Daoy (cell line): ENCODE results near the gene COMMD7. TPM values are rescaled to one million over a fixed set of nuclear protein-coding genes. Genes with fewer than 3 reads are reported as not detected.
"Not testable (repeated sequence)": the region's sequence is repeated elsewhere in the genome, so short reads cannot be mapped to it uniquely, and the experiment has no call there.

Experiments
- DNase-seq: peaks from one replicate; pipeline ENCODE4 v3.0.0-alpha.2; 2015; ENCODE audit warnings: low read depth
- total RNA-seq: library from RNA; depleted of rRNA; stranded (reverse); fragments of >200 nt; shearing (Covaris generic); gene quantifications from 2 replicates; pipeline ENCODE4 v1.2.3, GENCODE V29; 2014

Gene COMMD7
- total RNA-seq, 1 experiment from 2014 or later, result 36.1 TPM

DNA sequence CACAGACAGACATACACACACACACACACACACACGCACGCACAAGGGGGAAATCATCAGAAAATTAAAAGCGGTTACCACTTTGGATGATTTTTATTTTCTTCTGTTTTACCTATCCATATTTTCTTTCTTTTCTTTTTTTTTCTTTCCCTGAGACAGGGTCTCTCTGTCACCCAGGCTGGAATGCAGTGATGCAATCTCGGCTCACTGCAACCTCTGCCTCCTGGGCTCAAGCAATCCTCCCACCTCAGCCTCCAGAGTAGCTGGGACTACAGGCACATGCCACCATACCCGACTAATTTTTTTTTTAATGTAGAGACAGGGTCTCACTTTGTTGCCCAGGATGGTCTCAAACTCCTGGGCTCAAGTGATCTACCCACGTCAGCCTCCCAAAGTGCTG, 14.8 kb downstream of the COMMD7 start:
- DNase-seq, result not testable (repeated sequence)

DNA sequence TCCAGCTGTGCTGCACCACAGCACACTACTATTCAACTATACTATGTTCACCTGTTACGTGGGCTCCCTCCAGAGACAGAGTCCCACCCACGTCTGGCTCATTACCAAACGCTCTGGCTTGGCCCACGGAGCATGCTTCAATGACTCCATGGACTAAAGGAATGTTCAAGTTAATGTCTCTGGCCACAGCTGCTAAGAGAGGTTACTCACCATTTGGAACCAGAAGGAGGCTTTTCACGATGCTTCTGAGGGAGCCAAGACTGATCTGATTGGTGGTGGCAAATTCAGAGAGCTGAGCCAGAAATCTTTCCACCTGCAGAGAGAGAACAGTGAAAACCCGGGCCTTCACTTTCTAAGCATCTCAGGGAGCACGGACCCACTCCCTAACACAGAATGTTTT, 15.6 kb downstream of the COMMD7 start:
- peak; percentile 51 for DNase-seq

DNA sequence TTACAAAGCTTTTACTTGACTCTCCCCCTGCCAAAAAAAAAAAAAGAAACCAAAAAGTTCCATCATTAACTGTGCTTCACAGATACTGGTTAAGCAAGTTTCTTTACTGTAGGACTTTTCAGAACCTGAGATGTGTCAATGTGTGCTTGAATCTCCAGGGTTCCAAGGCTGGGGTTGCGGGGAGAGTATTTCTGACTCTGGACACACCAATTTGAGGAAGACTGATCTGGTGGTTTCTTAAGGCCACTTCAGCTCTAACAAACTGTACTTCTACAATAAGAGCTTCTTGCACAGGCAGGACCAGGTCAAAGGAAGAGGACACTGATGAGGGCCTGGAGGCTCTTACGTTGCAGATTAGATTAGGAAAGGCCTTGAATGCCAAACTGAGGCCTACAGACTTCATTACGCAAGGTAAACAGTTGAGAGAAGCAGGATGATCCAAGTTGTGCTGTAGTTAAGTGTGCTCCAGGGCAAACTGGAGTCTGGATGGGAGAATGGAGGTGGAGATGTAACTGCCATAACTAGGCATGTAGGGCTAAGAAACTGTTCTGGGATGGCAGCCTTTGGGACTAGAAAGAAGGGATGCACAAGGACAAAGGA, 24.4 kb downstream of the COMMD7 start:
- no peak for DNase-seq

DNA sequence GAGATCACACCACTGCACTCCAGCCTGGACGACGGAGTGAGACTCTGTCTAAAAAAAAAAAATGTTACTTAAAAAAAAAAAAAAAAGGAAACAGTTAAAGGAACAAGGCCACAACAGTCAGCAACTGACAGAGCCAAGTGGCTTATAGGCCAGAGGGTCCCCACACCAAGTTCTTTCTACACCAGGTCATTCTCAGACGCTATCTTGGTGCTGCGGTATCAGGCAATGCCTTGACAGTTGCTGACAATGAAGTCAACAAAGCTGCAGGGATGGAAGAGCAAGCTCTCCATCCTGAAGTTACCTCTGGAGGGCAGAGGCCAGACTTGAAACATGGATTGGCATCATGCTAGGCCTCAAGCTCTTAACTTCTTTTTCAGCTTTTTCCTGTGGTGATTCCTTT, 31.9 kb downstream of the COMMD7 start:
- DNase-seq, result no peak

DNA sequence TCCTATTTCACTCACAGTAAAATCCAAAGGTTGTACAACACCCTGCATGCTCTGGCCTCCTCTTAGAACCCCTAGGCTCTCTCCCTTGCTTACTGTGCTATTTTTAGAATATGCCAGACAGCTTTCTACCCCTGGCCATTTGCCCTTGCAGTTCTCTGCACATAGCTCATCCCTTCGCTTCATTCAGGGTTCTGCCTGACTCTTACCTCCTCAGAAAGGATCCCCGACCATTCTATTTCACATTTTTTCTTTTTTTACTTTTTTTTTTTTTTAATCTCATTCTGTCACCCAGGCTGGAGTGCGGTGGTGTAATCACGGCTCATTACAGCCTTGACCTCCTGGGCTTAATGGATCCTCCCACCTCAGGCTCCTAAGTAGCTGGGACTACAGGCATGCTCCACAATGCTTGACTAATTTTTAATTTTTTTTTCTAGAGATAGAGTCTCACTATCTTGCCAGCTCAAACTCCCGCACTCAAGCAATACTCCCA, 33.6 kb downstream of the COMMD7 start:
- no peak for DNase-seq

DNA sequence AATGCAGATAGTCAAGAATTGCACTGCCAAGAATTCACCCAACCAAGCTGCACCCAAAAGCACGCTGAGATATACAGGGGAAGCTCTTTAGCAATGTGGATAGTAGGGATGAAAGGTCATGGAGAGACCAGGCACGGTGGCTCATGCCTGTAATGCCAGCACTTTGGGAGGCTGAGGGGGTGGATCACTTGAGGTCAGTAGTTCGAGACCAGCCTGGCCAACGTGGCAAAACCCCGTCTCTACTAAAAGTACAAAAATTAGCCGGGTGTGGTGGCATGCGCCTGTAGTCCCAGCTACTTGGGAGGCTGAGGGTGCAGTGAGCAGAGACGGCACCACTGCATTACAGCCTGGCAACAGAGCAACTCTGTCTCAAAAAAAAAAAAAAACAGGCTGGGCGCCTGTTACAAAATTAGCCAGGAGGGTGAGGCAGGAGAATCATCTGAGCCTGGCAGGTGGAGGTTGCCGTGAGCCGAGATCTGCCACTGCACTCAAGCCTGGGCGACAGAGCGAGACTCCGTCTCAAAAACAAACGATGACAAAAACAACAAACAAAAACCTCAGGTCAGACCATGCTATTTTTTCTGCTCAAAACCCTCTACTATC, 34.1 kb downstream of the COMMD7 start:
- DNase-seq, result not testable (repeated sequence)

DNA sequence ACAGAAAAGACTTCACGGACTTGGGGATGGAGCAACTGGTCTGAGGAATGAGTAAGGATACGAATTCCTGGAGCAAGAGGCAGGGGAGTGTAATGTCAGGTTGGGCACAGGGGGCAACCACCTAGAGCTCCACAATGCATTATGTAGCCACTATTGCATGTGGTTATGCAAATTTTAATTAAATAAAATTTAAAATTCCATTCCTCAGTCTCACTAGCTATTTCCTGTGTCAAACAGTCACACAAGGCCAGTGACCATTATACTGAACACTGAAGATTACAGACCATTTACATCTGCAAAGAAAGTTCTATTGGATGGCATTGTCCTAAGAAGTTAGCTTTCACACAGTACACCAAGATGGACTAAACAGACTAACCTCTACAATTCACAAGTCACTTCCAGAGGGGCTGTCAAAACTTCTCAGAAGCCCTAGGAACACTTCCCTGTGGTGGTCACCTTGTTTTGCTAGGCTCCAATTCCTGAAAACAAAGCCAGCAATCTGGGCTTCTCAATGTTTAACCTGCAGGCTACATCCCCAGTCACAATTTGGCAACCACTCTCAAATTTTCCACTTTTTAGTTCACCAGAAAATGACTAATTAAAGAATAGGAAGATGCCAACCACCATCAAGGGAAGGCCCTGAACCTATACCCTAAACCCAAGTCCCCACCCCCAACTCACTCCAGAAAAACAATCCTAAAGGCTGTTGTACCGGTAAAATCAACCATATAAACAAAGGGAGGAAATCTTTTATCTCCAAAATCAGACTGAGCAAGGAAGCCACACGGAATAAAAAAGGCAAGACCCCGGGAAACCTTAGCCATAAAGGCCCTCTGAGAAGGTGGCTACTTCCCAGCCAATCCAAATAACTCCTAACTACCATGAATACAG, 35.3 kb downstream of the COMMD7 start:
- DNase-seq, result peak; percentile 35

DNA sequence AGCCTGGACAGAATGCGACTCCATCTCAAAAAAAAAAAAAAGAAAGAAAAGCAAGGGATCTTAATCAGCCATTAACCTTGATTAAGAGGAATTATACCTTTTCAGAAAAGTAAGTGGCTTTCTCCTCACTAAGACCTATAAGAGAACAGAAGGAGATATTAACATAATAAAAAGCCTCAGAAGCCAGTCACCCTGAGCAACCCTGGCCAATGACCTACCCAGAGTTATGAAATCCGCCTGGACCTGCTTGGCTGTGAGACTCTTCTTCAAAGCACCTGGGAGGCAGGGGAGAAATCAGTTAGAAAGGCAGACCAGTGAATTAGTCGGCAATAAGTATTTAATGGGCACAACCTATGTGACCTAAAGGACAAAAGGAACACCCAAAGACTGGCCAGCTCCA, 36.8 kb downstream of the COMMD7 start:
- no peak for DNase-seq

DNA sequence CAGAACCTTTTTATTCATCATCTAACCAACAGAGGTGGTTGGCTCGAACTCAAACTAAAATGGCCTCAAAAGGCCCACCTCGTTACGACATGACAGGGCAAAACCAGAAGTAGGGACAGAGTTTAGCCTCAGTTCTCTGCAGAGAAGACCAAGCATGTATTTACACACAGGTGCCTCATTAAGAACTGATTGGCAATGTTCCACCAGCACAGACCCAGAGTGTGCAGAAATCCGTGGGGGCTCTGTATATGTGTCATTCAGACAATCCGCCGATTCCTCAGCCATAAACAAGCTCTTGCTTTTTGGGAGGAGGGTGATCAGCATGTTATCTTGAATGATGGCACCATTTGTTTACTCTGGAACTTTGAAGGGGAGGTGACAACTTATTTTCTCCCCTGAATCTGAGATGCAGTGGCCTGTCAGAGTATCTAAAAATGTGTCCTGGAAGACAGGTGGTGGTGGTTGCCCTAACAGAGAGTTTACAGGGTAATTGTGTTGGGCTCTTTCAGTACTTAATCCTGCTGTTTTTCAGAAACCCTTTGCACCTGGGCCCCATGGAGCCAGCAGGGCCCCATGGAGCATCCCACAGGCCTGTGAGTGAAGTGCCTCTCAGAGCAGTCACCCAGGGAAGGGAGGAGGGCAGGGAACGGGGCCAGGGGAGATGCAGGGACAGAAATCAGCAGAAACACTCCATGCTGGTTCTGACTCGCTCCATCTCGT, 40.4 kb downstream of the COMMD7 start:
- no peak for DNase-seq

DNA sequence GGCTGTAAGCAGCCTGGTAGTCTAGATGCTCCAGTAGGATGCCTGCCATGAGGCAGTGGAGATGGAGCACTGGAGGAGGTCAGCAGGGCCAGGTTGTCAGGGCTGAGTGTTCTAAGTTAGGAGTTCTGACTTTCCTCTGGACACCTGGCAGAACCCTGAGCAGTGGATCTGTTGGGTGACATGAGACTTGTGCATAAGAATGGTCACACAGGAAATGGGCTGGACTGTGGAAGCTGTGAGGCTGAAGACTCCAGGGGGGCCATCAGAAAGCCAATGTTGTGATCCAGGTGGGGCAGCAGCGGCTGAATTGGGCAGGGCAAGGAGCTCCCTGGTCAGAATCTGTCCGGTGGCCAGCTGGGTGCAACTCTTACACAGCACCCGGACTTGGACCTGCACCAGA, 45.7 kb downstream of the COMMD7 start:
- no peak for DNase-seq

DNA sequence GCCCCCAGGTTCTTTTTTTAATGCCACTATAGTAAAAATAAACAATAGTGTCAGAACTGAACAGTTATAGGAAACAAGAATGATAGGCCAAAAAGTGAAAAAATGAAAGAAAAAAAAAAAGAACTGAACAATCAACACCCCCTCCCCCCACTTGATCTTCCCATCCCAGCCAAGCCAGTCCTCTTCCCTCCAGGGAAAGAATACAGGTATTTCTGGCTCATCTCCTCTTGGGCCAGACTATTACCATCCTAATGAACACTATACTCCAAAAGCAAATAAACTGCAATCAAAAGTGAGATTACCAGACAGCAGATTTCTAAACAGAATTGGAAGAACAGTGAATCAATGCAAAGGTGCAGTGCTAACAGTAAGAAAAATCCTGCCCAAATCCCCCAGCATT, 48.2 kb downstream of the COMMD7 start:
- no peak for DNase-seq

DNA sequence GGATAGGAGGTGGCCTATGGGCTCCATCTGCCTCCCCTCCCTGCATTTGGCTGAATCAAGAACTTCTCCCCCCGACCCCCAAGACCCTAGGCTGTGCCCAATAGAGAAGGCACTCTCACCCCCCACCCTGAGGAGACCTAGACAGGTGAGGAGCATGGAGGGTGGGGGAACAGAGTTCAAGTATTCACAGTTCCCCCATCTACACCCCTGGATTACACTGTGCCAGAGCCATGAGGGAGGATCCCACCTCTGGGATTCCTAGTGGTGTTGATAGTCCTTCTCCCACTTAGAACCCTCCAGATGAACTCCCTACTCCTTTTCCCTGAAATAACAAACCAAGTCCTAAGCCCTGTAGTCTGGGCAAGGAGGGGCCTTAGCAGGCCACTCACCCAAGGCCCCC, 54.3 kb downstream of the COMMD7 start:
- DNase-seq, result not testable (repeated sequence)

DNA sequence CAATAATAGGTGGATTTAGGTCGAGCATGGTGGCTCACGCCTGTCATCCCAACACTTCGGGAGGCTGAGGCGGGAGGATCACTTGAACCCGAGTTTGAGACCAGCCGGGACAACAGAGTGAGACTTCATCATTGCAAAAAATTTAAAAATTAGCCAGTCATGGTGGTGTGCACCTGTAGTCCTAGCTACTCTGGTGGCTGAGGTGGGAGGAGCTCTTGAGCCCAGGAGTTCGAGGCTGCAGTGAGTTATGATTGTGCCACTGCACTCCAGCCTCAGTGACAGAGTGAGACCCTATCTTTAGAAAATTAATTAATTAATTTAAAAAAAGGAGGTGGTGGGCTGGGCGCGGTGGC, 56.1 kb downstream of the COMMD7 start:
- no peak for DNase-seq

DNA sequence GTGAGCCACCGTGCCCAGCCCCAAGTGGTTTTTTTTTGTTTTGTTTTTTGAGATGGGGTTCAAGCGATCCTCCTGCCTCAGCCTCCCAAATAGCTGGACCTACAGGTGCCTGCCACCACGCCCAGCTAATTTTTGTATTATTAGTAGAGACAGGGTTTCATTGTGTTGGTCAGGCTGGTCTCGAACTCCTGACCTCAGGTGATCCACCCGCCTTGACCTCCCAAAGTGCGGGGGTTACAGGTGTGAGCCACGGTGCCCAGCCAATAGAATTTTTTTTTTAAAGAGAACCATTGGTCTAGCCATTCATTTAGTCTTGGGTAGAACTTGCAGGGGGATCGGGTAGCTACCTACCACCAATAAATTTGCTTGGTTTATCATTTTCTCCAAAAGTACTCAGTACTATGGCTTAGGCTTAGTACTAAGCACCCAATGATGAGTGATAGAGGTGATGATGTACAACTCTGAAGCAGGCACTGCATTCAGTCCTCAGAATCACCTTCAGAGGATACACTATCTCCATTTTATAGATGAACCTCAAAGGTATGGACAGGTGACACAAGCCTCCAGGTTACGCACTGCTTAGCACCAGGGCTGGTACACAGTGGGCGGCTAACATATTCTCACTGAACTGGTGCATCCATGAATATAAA, 56.6 kb downstream of the COMMD7 start:
- DNase-seq, result no peak

DNA sequence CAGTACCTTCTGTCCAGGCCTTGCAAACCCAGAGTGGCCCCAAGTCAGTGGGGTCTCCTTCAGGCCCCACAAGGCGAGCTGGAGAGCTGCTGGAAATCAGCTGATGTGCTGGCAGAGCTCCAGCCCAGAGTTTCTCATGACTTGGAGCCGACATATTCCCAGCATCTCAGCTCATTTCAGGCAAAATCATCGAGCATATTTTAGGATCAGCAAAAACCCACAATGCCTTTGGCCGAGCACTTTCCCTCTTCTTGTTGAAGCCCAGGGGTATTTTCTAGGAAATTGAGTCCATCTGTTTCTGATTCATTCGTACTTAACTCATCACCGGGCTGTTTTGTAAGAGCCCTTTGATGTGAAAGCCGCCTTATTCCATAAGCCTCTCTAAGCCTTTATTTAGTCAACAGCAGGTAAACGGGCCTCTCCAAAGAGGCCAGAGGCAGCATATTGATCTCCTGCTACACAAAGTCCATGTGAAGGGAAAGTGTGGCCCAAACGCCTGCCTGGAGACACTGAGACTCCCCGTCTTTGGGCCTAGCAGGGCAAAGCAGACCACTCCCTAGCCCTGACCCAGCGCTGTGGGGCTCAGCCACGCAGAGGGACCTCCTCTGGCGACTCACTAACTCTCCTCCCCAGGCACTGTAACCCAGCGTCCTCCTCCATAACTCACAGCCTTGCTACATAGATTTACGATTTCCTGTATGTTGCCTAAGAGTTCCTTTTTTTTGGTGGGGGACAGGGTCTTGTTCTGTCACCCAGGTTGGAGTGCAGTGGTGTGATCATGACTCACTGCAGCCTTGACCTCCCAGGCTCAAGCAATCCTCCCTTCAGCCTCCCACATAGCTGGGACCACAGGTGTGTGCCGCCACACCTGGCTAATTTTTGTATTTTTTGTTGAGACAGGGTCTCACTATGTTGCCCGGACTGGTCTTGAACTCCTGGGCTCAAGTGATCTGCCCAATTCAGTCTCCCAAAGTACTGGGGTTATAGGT, 57.4 kb downstream of the COMMD7 start:
- DNase-seq, result peak; percentile 24

DNA sequence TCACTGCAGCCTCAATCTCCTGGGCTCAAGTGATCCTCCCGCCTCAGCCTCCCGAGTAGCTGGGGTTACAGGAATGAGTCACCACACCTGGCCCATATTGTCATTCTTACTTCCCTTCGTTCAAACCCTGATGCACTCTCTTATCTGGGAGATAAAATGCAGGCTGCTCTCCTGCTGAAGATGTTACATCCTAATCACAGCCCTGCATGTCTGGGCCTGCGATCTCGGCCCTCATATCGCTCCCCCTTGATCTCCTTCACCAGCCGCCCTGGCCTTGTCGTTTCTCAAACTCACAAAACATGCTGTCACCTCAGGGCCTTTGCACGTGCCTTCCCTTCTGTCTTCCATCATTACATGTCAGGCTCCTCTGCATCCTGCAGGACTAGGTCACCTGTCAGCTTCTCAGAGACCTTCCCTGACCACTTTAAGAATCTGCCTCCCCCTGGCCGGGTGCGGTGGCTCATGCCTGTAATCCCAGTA, 60.7 kb downstream of the COMMD7 start:
- DNase-seq, result no peak

DNA sequence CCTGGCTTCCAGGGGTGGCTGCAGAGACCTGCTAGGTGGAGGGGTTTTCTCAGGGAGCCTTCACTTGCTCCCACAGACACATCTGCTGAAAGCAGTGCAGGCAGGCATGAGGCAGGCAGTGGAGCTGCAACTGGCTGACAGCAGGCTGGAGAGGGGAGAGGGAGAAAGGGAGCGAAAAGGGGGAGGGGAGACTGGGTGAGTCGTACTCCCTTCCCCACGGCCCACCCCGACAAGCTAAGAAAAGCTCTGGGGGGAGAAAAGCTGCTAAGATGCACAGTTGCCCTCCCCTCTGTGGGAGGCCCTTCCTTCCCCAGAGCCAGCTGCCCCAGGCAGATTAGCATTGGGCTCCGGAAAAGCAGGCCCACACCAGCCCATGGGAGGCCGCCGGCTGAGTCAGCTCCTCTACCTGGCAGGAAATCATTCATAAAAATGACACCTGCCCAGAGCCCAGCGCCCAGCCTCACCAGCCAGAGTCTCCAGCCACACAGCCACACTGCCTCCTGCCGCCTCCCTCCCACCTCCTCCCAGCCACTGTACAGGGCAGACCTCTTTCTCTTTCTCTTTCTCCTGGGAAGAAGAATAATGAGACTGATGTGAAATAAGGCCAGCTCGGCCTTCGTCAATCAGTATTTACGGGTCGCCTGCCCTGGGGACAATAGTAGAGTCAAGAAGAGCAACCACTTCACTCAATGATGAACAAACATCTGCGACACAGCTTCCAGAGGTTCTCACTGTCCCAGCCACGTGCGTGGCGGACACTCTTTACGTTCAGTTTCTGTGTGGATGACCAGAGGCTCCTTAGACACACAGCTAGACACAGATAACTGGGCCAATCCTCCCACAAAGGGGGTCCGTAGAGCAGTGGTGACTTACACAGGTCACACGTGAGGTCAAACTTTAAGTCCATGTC, 61.8 kb downstream of the COMMD7 start:
- peak; percentile 67 for DNase-seq

DNA sequence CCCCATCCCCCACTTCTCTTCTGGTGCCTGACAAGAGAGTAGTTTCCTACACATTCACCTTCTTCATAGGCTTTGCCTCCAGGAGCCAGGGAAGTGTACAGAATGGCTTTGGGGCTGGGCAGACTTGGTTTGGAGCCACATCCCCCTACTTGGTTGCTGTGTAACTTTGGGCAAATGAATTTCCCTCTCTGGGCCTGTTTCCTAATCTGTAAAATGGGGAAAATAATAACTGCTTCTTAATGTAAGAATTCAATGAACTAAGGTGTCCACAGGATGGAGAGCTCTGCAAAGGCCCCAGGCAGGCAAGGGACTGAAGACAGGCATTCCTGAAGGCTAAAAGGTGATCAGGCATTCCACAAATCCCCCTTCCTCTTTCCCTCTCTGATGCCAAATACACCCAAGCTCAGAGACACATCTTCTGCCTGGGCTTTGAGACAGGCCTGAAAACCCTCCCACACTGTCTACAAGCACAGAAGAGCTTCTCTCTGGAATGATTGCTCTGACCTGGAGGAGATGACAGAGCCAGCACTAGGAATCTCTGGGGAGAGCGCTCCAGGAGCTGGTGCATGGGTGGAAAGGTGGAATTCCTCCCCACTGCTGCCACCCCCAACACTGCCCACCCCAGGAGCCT, 62.6 kb downstream of the COMMD7 start:
- DNase-seq, result no peak

DNA sequence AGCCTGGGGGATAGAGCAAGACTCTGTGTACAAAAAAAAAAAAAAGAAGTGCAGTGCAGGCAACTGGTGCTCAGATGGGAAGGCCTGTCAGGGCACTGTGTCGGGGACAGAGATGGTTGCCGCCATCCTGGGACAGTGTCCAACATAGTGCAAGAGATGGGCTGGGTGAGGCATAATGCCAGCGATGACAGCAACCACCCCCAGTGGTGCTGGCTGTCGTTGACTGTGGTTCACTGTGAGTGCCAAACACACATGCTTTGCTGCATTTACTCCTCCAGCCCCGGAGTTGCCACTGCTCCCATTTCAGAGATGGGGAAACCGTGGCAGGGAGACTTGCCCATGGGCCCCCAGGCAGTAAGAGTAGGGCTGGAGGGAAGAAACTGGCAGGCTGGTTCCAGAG, 64.3 kb downstream of the COMMD7 start:
- DNase-seq, result peak; percentile 57
